NCI-H1092 treated with DMSO at 0.1 percent for 48 hours (cell line): ENCODE data around the gene PRRC2B.
"Not testable (repeated sequence)": the region's sequence is repeated elsewhere in the genome, so short reads cannot be mapped to it uniquely, and the experiment has no call there.

ENCODE experiments used
- DNase-seq: peaks from one replicate; lab custom pipeline; 2025; lab: John Stamatoyannopoulos, UW

The PRRC2B gene

GRCh38 chr9:131436376-131436775, 42.5 kb downstream of the PRRC2B start:
- DNase-seq, result no peak

- DNase-seq, result no peak
These were observed 43.0 kb downstream of the PRRC2B start for GRCh38 chr9:131436865-131437271.

GRCh38 chr9:131438190-131438589, 44.3 kb downstream of the PRRC2B start:
- DNase-seq, result no peak

- no peak for DNase-seq
These were observed 45.3 kb downstream of the PRRC2B start for GRCh38 chr9:131439224-131439623.

GRCh38 chr9:131441441-131441840, 47.6 kb downstream of the PRRC2B start:
- no peak for DNase-seq

- no peak for DNase-seq
These were observed 48.5 kb downstream of the PRRC2B start for GRCh38 chr9:131442351-131442750.

- DNase-seq, result no peak
These were observed 49.8 kb downstream of the PRRC2B start for GRCh38 chr9:131443648-131444047.

GRCh38 chr9:131446276-131446675, 52.4 kb downstream of the PRRC2B start:
- DNase-seq, result no peak

- DNase-seq, result no peak
These were observed 53.3 kb downstream of the PRRC2B start for GRCh38 chr9:131447148-131447547.

GRCh38 chr9:131447600-131447999, 53.7 kb downstream of the PRRC2B start:
- no peak for DNase-seq

- DNase-seq, result no peak
These were observed 54.9 kb downstream of the PRRC2B start for GRCh38 chr9:131448818-131449217.

GRCh38 chr9:131449276-131449675, 55.4 kb downstream of the PRRC2B start:
- no peak for DNase-seq

GRCh38 chr9:131454028-131454427, 60.1 kb downstream of the PRRC2B start:
- no peak for DNase-seq

- DNase-seq, result not testable (repeated sequence)
These were observed 61.8 kb downstream of the PRRC2B start for GRCh38 chr9:131455655-131456054.

- no peak for DNase-seq
These were observed 63.9 kb downstream of the PRRC2B start for GRCh38 chr9:131457746-131458145.

- DNase-seq, result no peak
These were observed 65.2 kb downstream of the PRRC2B start for GRCh38 chr9:131459056-131459455.

- DNase-seq, result no peak
These were observed 67.3 kb downstream of the PRRC2B start for GRCh38 chr9:131461166-131461565.

- no peak for DNase-seq
These were observed 70.6 kb downstream of the PRRC2B start for GRCh38 chr9:131464354-131465000.

GRCh38 chr9:131465401-131465800, 71.5 kb downstream of the PRRC2B start:
- DNase-seq, result no peak

- no peak for DNase-seq
These were observed 73.5 kb downstream of the PRRC2B start for GRCh38 chr9:131467214-131467935.

GRCh38 chr9:131468031-131468430, 74.1 kb downstream of the PRRC2B start:
- DNase-seq, result no peak

GRCh38 chr9:131469356-131469755, 75.5 kb downstream of the PRRC2B start:
- no peak for DNase-seq

GRCh38 chr9:131469951-131470350, 76.1 kb downstream of the PRRC2B start:
- DNase-seq, result no peak

- DNase-seq, result no peak
These were observed 76.7 kb downstream of the PRRC2B start for GRCh38 chr9:131470581-131470991.
